Gastroesophageal sphincter (tissue), 3 donors: ENCODE measurements around the gene WDR81.

ENCODE experiments used
- POLR2A ChIP-seq, 2 donors: fragments of 450-650 bp; IDR thresholded peaks; one replicate each; pipeline ENCODE4 v1.6.1; 2017; ENCODE audit warnings: antibody characterized with exemption in 2 of 2, mild to moderate bottlenecking in 2 of 2, moderate library complexity in 1 of 2
- POLR2AphosphoS5 ChIP-seq: sonication (generic); formaldehyde crosslinking; IDR thresholded peaks from one replicate; pipeline ENCODE4 v1.6.1; 2017; ENCODE audit warnings: antibody characterized with exemption
- TF ChIP-seq, protein P1 (sequence below), 4 experiments: fragments of 200-600 bp in 2 of 4; fragments of 450-650 bp in 2 of 4; sonication (generic) in 1 of 4; IDR thresholded peaks; one replicate each; pipeline ENCODE4 v1.5.1; 2017 to 2019; ENCODE audit warnings: antibody characterized with exemption in 4 of 4, mild to moderate bottlenecking in 2 of 4, moderate library complexity in 2 of 4

DNA sequence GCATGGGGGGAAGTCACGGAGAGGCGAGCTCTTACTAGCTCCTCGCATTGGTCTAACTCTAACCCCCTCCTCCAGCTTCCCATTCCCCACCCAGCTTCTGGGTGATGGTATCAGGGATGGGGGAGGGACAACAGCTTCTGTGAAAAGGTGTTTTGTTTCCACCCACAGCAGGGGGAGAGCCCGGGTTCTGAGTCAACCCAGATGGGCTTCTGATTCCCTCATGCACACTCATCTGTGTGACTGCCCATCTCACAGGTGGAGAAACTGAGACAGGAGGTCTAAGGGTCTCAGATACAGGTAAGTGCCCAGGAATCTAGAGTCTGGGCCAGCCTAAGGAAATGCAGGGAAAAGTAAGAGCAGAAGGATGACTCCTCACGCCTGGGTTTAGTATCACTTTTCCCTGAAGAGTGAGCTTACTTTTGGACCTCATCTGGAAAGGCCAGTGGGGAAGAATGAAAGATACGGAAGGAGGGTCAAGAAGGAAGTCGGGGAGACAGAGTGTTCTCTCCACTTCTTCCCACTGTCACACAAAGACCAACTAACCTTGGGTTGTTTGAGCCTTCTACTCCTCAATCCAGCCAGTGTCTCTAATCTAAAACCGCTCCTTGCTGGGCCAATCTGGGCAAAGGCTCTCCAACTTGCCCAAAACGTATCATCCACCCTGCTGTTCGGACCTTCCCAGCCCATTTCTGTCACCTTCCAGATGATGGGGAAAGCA is 11.2 kb upstream of the WDR81 start:
- TF ChIP-seq, protein P1, sequence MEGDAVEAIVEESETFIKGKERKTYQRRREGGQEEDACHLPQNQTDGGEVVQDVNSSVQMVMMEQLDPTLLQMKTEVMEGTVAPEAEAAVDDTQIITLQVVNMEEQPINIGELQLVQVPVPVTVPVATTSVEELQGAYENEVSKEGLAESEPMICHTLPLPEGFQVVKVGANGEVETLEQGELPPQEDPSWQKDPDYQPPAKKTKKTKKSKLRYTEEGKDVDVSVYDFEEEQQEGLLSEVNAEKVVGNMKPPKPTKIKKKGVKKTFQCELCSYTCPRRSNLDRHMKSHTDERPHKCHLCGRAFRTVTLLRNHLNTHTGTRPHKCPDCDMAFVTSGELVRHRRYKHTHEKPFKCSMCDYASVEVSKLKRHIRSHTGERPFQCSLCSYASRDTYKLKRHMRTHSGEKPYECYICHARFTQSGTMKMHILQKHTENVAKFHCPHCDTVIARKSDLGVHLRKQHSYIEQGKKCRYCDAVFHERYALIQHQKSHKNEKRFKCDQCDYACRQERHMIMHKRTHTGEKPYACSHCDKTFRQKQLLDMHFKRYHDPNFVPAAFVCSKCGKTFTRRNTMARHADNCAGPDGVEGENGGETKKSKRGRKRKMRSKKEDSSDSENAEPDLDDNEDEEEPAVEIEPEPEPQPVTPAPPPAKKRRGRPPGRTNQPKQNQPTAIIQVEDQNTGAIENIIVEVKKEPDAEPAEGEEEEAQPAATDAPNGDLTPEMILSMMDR (IDR thresholded peaks at IDR 0.05) = no peak
- TF ChIP-seq POLR2AphosphoS5 (no peak), POLR2A (IDR thresholded peaks at IDR 0.05) (no peak)
